Measurements from ENCODE around the gene SPNS2.

The SPNS2 gene

DNA sequence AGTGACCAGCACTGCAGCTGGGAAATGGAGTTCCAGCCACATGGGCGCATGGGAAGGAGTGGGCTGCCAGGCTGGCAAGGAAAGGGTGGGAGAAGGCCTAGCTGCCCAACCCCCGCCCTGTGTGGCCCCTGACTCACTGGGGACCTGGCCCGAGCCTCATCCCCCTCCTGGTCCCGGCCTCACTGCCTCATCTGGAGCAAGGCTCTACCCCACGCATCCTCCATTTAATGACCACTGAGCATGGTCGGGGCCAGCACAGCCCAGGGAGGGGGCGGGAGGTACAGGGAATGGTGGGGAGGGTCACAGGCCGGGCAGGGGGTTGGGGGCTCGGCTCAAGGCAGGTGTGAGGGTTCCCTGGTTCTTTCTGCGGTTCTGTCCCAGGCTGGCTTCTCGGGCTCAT is 16.1 kb downstream of the SPNS2 start:
- no peak overlapping the region for H3K4me3 ChIP-seq (ENCODE audit: low read length)
- TF ChIP-seq ZNF274 (IDR thresholded peaks at IDR 0.05; ENCODE audit: low read depth, low read length): no peak

DNA sequence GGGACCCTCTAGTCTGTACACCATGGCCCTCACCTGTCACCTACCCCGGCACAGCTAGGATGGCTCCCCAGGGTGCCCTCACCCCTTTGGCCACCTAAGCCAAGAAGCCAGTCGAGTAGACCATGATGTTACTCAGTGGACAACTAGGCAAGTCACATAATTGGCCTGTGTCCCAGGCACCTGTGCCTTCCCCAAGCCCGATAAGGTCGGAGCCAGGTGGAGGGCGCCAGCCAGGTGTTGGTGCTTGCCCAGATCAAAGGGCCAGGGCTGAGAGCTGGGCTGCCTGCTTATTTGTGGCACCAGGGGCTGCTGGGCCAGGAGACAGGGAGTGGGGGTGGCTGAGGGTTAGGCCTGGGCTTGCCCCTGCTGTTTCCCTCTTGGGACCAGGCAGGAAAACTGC is 16.8 kb downstream of the SPNS2 start:
- TF ChIP-seq ZNF274 (IDR thresholded peaks at IDR 0.05; ENCODE audit: low read depth, low read length): no peak
- H3K4me3 ChIP-seq (ENCODE audit: low read length): no peak overlapping the region

DNA sequence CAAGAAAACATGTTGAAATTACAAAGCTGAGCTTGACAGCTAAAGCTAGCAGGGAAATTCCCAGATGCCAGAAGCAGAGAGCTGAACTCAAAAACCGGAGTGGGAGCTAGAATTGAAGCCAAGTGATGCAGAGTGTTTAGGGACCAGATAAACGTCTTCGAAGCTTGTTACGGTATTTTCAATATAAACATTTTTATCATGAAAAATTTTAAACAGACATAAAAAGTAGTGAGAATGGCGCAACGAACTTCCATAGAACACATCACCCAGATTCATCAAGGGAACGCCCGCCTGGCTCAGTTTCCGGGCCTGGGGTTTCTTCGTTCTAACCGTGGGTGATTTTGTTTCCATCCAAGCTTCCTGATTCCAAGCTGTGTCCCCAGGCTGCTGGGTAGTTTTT is 18.1 kb downstream of the SPNS2 start:
- no peak for TF ChIP-seq ZNF274 (IDR thresholded peaks at IDR 0.05; ENCODE audit: low read depth, low read length)
- no peak overlapping the region for H3K4me3 ChIP-seq (ENCODE audit: low read length)

DNA sequence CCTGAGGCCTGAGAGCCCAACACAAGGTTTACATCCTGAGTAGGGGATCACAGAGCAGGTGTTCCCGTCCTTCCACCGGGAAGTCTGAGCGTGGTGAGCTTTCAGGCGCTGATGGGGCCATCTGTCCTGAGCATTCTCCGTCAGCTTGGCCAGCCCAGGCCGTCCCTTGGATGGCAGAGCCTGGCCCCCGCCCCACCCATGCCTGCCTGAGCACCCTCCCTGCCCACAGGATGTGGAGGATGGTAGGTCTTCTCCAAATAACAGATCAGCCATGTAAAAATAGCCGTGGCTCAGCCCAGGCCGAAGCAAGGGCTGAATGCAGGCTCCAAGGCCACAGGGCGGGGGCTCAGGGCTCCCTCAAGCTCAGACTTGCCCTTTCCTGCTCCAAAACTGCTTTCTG is 20.2 kb downstream of the SPNS2 start:
- no peak overlapping the region for H3K4me3 ChIP-seq (ENCODE audit: low read length)
- TF ChIP-seq ZNF274 (IDR thresholded peaks at IDR 0.05; ENCODE audit: low read depth, low read length): no peak

GRCh38 chr17:4519361-4519788 is 20.7 kb downstream of the SPNS2 start:
- H3K4me3 ChIP-seq (ENCODE audit: low read length): no peak overlapping the region
- TF ChIP-seq ZNF274 (IDR thresholded peaks at IDR 0.05; ENCODE audit: low read depth, low read length): no peak

DNA sequence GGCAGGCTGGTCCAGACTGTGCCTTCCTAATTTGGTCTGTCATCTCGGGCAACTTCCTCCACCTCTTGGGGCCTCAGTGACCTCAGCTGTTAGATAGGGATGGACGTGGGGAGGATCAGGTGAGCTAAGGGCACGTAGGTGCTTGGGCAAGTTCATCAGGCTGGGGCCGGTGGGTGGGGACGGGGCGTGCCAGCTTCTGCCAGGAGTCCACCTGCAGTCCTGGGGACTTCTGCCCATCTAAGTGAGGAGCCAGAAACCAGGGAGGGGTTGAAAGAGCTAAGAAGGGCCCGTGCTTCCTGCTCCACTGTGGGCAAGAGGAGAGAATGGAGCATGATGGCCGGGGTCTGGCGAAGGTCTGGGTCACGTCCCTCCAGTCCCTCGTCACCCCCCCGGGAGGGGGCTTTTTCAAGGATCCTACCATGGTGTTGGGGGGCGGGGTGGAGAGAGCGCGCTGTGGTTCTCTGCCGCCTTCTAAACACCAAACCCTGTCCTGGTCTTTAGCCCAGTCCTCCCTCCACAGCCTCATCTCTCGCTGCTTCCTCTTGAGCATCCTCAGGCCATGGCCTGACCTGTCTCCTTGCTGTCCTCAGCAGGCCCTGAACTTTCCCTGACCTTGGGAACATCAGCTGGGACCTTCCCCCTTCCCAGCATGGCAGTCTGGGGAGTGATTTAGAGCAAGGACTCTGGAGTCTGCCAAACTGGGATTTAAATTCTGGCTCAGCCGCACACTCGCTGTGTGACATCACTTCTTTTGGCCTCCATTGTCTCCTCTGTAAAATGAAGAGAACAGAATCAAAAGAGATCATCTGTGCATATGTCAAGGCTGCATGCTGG is 21.6 kb downstream of the SPNS2 start:
- H3K4me3 ChIP-seq (ENCODE audit: low read length): no peak overlapping the region
- TF ChIP-seq ZNF274 (IDR thresholded peaks at IDR 0.05; ENCODE audit: low read depth, low read length): no peak

DNA sequence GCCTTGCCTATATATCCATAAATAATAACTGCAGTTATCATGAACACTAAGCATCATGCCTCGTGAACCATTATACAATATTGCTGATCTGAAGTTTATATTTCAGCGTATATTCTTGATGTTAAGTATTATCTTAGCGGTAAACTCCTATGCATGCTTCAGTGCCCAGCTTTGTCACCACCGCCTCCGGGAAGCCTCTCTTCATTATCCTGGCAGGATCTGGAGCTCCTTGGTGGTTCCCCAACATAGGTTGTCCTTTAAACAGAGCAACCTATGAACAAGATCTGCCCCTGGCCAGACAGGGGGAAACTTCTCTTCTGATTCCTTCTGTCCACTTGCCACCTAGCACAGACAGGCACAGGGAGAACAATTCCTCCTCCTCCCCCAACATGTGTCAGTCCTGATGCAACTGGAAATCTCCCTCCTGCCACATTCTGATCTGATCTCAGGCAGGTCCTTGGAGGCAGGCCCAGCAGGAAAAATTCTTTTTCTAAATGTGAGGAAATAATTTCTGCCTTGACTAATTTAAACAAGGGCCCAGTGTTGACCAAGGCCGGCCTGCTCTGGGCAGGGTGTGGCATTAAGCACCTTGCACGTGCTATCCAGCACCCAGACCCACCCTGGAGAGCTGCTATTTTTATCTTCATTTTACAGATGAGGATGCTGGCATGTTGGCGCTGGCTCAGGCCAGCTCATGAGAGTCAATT is 22.4 kb downstream of the SPNS2 start:
- no peak overlapping the region for H3K4me3 ChIP-seq (ENCODE audit: low read length)
- TF ChIP-seq ZNF274 (IDR thresholded peaks at IDR 0.05; ENCODE audit: low read depth, low read length): no peak

GRCh38 chr17:4522661-4523060 is 24.0 kb downstream of the SPNS2 start:
- H3K4me3 ChIP-seq (ENCODE audit: low read length): no peak overlapping the region
- TF ChIP-seq ZNF274 (IDR thresholded peaks at IDR 0.05; ENCODE audit: low read depth, low read length): no peak

GRCh38 chr17:4523946-4524345 is 25.3 kb downstream of the SPNS2 start:
- no peak for TF ChIP-seq ZNF274 (IDR thresholded peaks at IDR 0.05; ENCODE audit: low read depth, low read length)
- no peak overlapping the region for H3K4me3 ChIP-seq (ENCODE audit: low read length)

DNA sequence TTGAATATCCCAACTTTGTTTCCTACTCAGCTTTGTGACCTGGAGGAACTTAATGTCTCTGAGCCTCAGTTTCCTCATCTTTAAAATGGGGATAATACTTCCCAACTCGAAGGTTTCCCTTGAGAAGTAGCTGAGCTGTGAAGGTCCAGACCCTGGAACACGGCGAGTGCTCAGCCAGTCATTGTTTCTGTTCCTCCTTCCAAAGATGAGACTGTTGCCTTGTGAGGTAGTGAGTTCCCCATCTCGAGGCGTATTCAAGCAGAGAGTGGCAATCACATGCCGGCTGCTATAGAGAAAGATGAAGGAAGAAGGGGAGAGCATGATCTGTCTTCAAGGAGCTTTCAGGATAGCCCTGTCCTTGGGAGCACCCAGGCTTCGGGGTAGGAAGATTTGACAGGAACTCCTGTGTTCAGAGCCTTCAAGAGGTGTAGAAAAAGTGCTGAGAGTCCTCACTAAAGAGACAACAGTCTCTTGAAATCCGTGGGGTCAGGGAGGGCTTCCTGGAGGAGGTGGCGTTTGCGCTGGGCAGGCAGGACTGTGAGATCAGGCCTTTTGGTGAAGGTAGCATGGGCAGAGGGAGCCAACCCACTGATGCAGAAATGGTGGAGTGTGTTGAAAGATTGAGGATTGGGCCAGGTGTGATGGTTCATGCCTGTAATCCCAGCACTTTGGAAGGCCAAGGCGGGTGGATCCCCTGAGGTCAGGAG is 27.2 kb downstream of the SPNS2 start:
- TF ChIP-seq ZNF274 (IDR thresholded peaks at IDR 0.05; ENCODE audit: low read depth, low read length): no peak

DNA sequence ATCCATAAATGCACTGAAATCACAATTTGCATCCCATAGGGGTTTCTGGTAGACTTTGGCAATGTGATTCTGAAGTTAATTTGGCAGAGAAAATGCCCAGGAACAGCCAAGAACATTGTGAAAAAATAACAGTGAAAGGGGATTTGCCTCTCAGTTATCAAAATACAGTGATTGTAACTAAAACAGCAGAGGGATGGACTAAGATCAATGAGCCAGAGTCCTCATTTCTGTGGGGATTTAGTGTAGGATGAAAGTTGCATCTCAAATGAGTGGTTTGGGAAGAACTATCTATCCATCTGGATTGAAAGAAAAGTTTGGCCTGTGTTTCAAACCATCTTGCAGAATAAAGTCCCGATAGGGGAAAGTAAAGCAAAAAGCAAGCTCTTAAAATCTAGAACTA is 28.5 kb downstream of the SPNS2 start:
- no peak for TF ChIP-seq ZNF274 (IDR thresholded peaks at IDR 0.05; ENCODE audit: low read depth, low read length)
- H3K4me3 ChIP-seq (ENCODE audit: low read length): no peak overlapping the region

More for the DNA sequence above, 27.2 kb downstream of the SPNS2 start:
- H3K4me3 ChIP-seq (ENCODE audit: low read length): no peak overlapping the region

- TF ChIP-seq ZNF274 (IDR thresholded peaks at IDR 0.05; ENCODE audit: low read depth, low read length): no peak
- H3K4me3 ChIP-seq (ENCODE audit: low read length): no peak overlapping the region
Measured at GRCh38 chr17:4527566-4528125, 29.0 kb downstream of the SPNS2 start.

- no peak for TF ChIP-seq ZNF274 (IDR thresholded peaks at IDR 0.05; ENCODE audit: low read depth, low read length)
Measured at GRCh38 chr17:4529533-4530152, 31.0 kb downstream of the SPNS2 start.

More at GRCh38 chr17:4529533-4530152, 31.0 kb downstream of the SPNS2 start:
- no peak overlapping the region for H3K4me3 ChIP-seq (ENCODE audit: low read length)

Measured in GM08714 (cell line).